Kidney (tissue), 14 donors: ENCODE data around the gene TOB1. TPM values are rescaled to one million over a fixed set of nuclear protein-coding genes. Genes with fewer than 3 reads are reported as not detected.
A peak's percentile ranks its signal among the peaks of the same experiment; 100 is the strongest.

Experiments
- DNase-seq, 5 donors: peaks; one replicate each; pipeline ENCODE4 v3.0.0-alpha.2; 2013 to 2020
- FAIRE-seq: peaks from 2 replicates; lab custom pipeline; 2012; peaks lifted over from hg19 to GRCh38; lab: Jason Lieb, UNC
- H3K27ac ChIP-seq, 2 donors: one replicate each; pipeline ENCODE4 v1.7.0; 2013; ENCODE audit warnings: low read depth in 2 of 2, low read length in 2 of 2, inconsistent platforms in 1 of 2
- H3K27me3 ChIP-seq: one replicate; pipeline ENCODE4 v1.7.1; 2013; ENCODE audit warnings: low read length, inconsistent platforms; ENCODE audit not compliant: control insufficient read depth, insufficient read depth
- H3K36me3 ChIP-seq, 3 donors: one replicate each; pipeline versions ENCODE4 v1.7.0 to v1.7.1; 2013; ENCODE audit warnings: low read length in 3 of 3, control low read depth in 1 of 3, inconsistent platforms in 1 of 3; ENCODE audit not compliant: insufficient read depth in 3 of 3, control insufficient read depth in 2 of 3
- H3K4me1 ChIP-seq, 3 donors: one replicate each; pipeline versions ENCODE4 v1.7.0 to v1.7.1; 2013; ENCODE audit warnings: low read length in 3 of 3, inconsistent platforms in 1 of 3, low read depth in 1 of 3; ENCODE audit not compliant: control insufficient read depth in 2 of 3, insufficient read depth in 2 of 3
- H3K4me3 ChIP-seq, 3 donors: one replicate each; pipeline versions ENCODE4 v1.7.0 to v1.8.1; 2013; ENCODE audit warnings: low read length in 3 of 3, control low read depth in 1 of 3, inconsistent platforms in 1 of 3
- H3K9ac ChIP-seq, 3 donors: one replicate each; pipeline versions ENCODE4 v1.7.0 to v1.7.1; 2013; ENCODE audit warnings: low read length in 3 of 3, control low read depth in 1 of 3, inconsistent platforms in 1 of 3
- H3K9me3 ChIP-seq, 3 donors: one replicate each; pipeline versions ENCODE4 v1.7.0 to v1.7.1; 2013; ENCODE audit warnings: low read length in 3 of 3, control low read depth in 1 of 3, inconsistent platforms in 1 of 3; ENCODE audit not compliant: control insufficient read depth in 2 of 3, insufficient read depth in 1 of 3
- intact Hi-C: fragments of 100-400 bp; cut with DNase I; formaldehyde crosslinking; loops from one replicate; pipeline ENCODE4 v1.11.1; 2022
- polyA plus RNA-seq: library from polyadenylated mRNA; stranded (reverse); fragments of 350-450 nt; fragmentation: Illumina TruSeq; extraction: RNeasy Lipid Tissue Mini Kit (QIAGEN cat#74804); gene quantifications from one replicate; pipeline ENCODE4 v1.2.3, GENCODE V29; 2014; ENCODE audit warnings: low read depth, low replicate concordance; ENCODE audit not compliant: insufficient read depth
- total RNA-seq: library from RNA; stranded (reverse); fragmentation: NEBNext Ultra II Directional; extraction: Animal tissue kit (Norgen Biotek cat#: 25700); gene quantifications from one replicate; pipeline ENCODE4 v1.2.1, GENCODE V29; 2021
- TF ChIP-seq, protein P1 (sequence below): IDR thresholded peaks from 3 replicates; pipeline ENCODE4 v1.5.1; 2012; ENCODE audit warnings: mild to moderate bottlenecking, moderate library complexity, borderline replicate concordance; ENCODE audit not compliant: insufficient read depth; ENCODE audit errors: extremely low read depth
- donor health status: control.
- donor health status: control.
- donor health status: control.
- donor health status: control.
- donor health status: control.
- donor health status: DM: yes; HTN: yes; CAD: no.
- donor health status: Normal renal cell carcinoma (clear cell type).

TOB1 gene
- total and polyA plus RNA-seq, 2 donors from 2014 or later, result 52.5 to 141 TPM

DNA sequence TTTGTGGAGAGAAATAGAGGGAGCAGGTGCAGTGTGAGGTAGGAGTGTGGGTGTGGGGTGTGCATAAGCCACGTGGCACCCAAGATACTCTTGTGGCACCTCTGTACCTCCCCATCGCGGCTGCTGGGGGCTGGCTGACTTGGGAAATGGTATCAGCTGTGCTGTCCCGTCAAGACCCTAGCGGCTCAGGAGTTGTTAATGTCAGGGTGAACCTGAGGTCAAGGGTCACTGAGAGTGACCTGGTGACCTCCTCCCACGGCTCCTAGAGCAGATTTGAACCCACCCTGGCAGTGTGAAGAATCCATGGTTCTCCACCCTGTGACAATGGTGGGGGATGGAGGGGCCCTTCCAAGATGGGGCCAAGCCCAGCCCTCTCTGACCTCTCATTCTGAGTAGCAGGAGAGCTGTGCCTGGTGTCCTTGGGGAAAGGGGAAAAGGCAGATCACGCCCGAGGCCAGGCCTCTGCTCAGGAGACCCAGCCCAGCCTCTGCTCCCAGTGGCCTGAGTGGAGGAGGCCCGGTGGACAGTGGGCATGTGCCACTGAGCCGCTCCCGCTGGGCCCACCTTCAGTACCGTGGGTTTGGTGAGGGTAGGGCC, 33.8 kb downstream of the TOB1 start:
- no peaks in the 10 kb centered on the region for H3K27me3 ChIP-seq
- H3K4me3 ChIP-seq, result no peak overlapping the region
- TF ChIP-seq, protein P1, sequence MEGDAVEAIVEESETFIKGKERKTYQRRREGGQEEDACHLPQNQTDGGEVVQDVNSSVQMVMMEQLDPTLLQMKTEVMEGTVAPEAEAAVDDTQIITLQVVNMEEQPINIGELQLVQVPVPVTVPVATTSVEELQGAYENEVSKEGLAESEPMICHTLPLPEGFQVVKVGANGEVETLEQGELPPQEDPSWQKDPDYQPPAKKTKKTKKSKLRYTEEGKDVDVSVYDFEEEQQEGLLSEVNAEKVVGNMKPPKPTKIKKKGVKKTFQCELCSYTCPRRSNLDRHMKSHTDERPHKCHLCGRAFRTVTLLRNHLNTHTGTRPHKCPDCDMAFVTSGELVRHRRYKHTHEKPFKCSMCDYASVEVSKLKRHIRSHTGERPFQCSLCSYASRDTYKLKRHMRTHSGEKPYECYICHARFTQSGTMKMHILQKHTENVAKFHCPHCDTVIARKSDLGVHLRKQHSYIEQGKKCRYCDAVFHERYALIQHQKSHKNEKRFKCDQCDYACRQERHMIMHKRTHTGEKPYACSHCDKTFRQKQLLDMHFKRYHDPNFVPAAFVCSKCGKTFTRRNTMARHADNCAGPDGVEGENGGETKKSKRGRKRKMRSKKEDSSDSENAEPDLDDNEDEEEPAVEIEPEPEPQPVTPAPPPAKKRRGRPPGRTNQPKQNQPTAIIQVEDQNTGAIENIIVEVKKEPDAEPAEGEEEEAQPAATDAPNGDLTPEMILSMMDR, result no peak
- H3K36me3 ChIP-seq, result no peaks in the 10 kb centered on the region
- no peak overlapping the region for H3K9ac ChIP-seq
- H3K9me3 ChIP-seq, result no peaks in the 10 kb centered on the region
- H3K27ac ChIP-seq, result no peak overlapping the region
- H3K4me1 ChIP-seq, result peaks cover 0 to 2% (median 0%) of the 10 kb centered on the region in 3 donors
- intact Hi-C loops, result no loop called here
- DNase-seq (peak in 2 of 5 donors; percentile 51 to 57), FAIRE-seq (no peak)

DNA sequence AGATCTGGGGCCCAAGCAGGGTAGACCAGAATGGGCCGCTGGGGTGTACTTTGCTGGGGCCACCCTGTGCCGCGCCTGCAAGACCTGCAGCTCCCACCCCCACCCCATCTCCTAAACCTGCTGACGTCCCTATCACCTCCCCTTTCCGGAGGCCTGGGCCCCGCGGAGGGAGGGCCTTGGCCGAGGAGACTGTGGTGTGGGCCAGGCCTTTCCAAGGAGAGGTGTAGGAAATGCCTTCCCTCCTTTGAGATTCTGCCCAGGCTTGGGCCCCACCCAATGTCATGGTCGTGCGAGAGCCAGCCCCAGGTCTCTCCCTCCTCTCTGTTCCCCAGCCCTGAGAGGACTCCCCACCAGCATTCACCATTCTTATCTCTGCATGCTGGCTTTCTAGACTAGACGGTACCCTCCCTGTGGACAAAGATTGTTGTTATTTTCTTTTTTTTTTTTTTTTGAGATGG, 34.7 kb downstream of the TOB1 start:
- H3K4me1 ChIP-seq, result peaks cover 0 to 2% (median 0%) of the 10 kb centered on the region in 3 donors
- DNase-seq, result peak in 4 of 5 donors; percentile 37 to 74 (median 58)
- H3K27ac ChIP-seq, result no peak overlapping the region
- intact Hi-C loops, result no loop called here
- TF ChIP-seq, protein P1, result no peak
- H3K36me3 ChIP-seq, result no peaks in the 10 kb centered on the region
- no peak overlapping the region for H3K4me3 ChIP-seq
- no peak overlapping the region for H3K9ac ChIP-seq
- H3K27me3 ChIP-seq, result no peaks in the 10 kb centered on the region
- H3K9me3 ChIP-seq, result no peaks in the 10 kb centered on the region
- no peak for FAIRE-seq

GRCh38 chr17:50830994-50831393, 35.2 kb downstream of the TOB1 start:
- DNase-seq (peak; percentile 46 to 89 (median 85)), FAIRE-seq (no peak)
- Histone ChIP-seq H3K4me1 (peaks cover 0 to 2% (median 0%) of the 10 kb centered on the region in 3 donors), H3K27ac (no peak overlapping the region), H3K9me3 (no peaks in the 10 kb centered on the region), H3K4me3 (no peak overlapping the region), H3K9ac (no peak overlapping the region), H3K27me3 (no peaks in the 10 kb centered on the region), H3K36me3 (no peaks in the 10 kb centered on the region)
- intact Hi-C loops, result no loop called here
- TF ChIP-seq, protein P1, result no peak
